Loucy (cell line): ENCODE measurements around the gene AHCY.
"Not testable (repeated sequence)": the region's sequence is repeated elsewhere in the genome, so short reads cannot be mapped to it uniquely, and the experiment has no call there.

Source experiments
- H2AFZ ChIP-seq: fragments of 200-600 bp; sonication (generic); 2 replicates; pipeline ENCODE4 v1.6.0; 2016; ENCODE audit warnings: antibody characterized with exemption, mild to moderate bottlenecking, low read length, moderate library complexity
- H3F3A ChIP-seq: fragments of 200-600 bp; 2 replicates; pipeline ENCODE4 v1.6.0; 2016; ENCODE audit warnings: antibody characterized with exemption, low read depth, mild to moderate bottlenecking
- H3K27me3 ChIP-seq: fragments of 200-600 bp; sonication (generic); 2 replicates; pipeline ENCODE4 v1.6.1; 2014; ENCODE audit warnings: low read length, mild to moderate bottlenecking; ENCODE audit not compliant: insufficient read depth, poor library complexity, severe bottlenecking
- H3K36me3 ChIP-seq: fragments of 200-600 bp; sonication (generic); 2 replicates; pipeline ENCODE4 v1.6.1; 2016; ENCODE audit warnings: low read length; ENCODE audit not compliant: insufficient read depth
- H3K4me1 ChIP-seq: fragments of 200-600 bp; sonication (generic); 2 replicates; pipeline ENCODE4 v1.5.1; 2014; ENCODE audit warnings: low read length, mild to moderate bottlenecking; ENCODE audit not compliant: insufficient read depth, poor library complexity, severe bottlenecking
- H3K4me2 ChIP-seq: fragments of 200-600 bp; sonication (generic); 2 replicates; pipeline ENCODE4 v1.6.0; 2014; ENCODE audit warnings: antibody characterized with exemption, low read length, low read depth, mild to moderate bottlenecking; ENCODE audit not compliant: poor library complexity, severe bottlenecking
- H3K4me3 ChIP-seq: fragments of 200-600 bp; sonication (generic); 2 replicates; pipeline ENCODE4 v1.5.1; 2014; ENCODE audit warnings: low read length, mild to moderate bottlenecking, mixed read lengths; ENCODE audit not compliant: poor library complexity, severe bottlenecking
- H3K79me2 ChIP-seq: fragments of 200-600 bp; sonication (generic); 2 replicates; pipeline ENCODE4 v1.6.1; 2014; ENCODE audit warnings: low read length; ENCODE audit not compliant: insufficient read depth
- H3K9ac ChIP-seq: fragments of 200-600 bp; sonication (generic); 2 replicates; pipeline ENCODE4 v1.6.0; 2014; ENCODE audit warnings: mild to moderate bottlenecking, low read depth, low read length, moderate library complexity; ENCODE audit not compliant: poor library complexity, severe bottlenecking
- H3K9me2 ChIP-seq: fragments of 200-600 bp; sonication (generic); replicated peaks from 2 replicates; pipeline ENCODE4 v1.6.1; 2016; ENCODE audit warnings: low read depth, low read length, mixed read lengths
- H3K9me3 ChIP-seq: fragments of 200-600 bp; sonication (generic); 2 replicates; pipeline ENCODE4 v1.6.1; 2014; ENCODE audit warnings: mild to moderate bottlenecking, antibody characterized with exemption, low read length, low read depth; ENCODE audit not compliant: insufficient read depth
- H4K20me1 ChIP-seq: fragments of 200-600 bp; sonication (generic); 2 replicates; pipeline ENCODE4 v1.6.0; 2014; ENCODE audit warnings: antibody characterized with exemption, low read length, mild to moderate bottlenecking; ENCODE audit not compliant: insufficient read depth, poor library complexity, severe bottlenecking
- CTCF ChIP-seq: fragments of 200-600 bp; sonication (generic); conservative IDR thresholded peaks from 2 replicates; pipeline ENCODE4 v1.5.1; 2014; ENCODE audit warnings: mild to moderate bottlenecking, antibody characterized with exemption, low read length
- EZH2phosphoT487 ChIP-seq: fragments of 200-600 bp; IDR thresholded peaks from 2 replicates; pipeline ENCODE4 v1.6.1; 2018; ENCODE audit warnings: antibody characterized with exemption, mild to moderate bottlenecking, moderate library complexity, borderline replicate concordance

AHCY gene

GRCh38 chr20:34268145-34268544 is 35.0 kb downstream of the AHCY start:
- Histone ChIP-seq H3K4me2 (no peak overlapping the region), H3K36me3 (no peaks in the 10 kb centered on the region; the same call in 1 of the 2 replicates), H2AFZ (no peak overlapping the region), H3K4me1 (no peaks in the 10 kb centered on the region), H3K9me3 (no peaks in the 10 kb centered on the region), H3K9me2 (no peaks in the 10 kb centered on the region), H3K4me3 (no peak overlapping the region), H4K20me1 (no peaks in the 10 kb centered on the region), H3K27me3 (no peaks in the 10 kb centered on the region), H3K9ac (no peak overlapping the region), H3K79me2 (no peaks in the 10 kb centered on the region), H3F3A (no peaks in the 10 kb centered on the region)
- no peak for TF ChIP-seq EZH2phosphoT487
- no peak for TF ChIP-seq CTCF

GRCh38 chr20:34264141-34264540 is 39.0 kb downstream of the AHCY start:
- Histone ChIP-seq H2AFZ (no peak overlapping the region), H4K20me1 (no peaks in the 10 kb centered on the region), H3K9me2 (no peaks in the 10 kb centered on the region), H3K9me3 (no peaks in the 10 kb centered on the region), H3K36me3 (no peaks in the 10 kb centered on the region), H3K27me3 (no peaks in the 10 kb centered on the region), H3K79me2 (no peaks in the 10 kb centered on the region), H3K4me2 (no peak overlapping the region), H3F3A (no peaks in the 10 kb centered on the region), H3K9ac (no peak overlapping the region), H3K4me1 (no peaks in the 10 kb centered on the region), H3K4me3 (no peak overlapping the region)
- TF ChIP-seq EZH2phosphoT487 (no peak), CTCF (no peak)

GRCh38 chr20:34263468-34263867 is 39.7 kb downstream of the AHCY start:
- not testable (repeated sequence) for H3K9me3 ChIP-seq, H4K20me1 ChIP-seq, H3K27me3 ChIP-seq, H3F3A ChIP-seq, H3K36me3 ChIP-seq, H3K4me3 ChIP-seq, H3K9ac ChIP-seq, H3K4me2 ChIP-seq, H3K9me2 ChIP-seq, H2AFZ ChIP-seq, H3K79me2 ChIP-seq, H3K4me1 ChIP-seq

GRCh38 chr20:34262488-34263288 is 40.5 kb downstream of the AHCY start:
- no peak overlapping the region for H2AFZ ChIP-seq

More at GRCh38 chr20:34262488-34263288, 40.5 kb downstream of the AHCY start:
- Histone ChIP-seq H3K9me2 (no peaks in the 10 kb centered on the region), H3K4me3 (no peak overlapping the region), H3K79me2 (no peaks in the 10 kb centered on the region), H3K4me2 (no peak overlapping the region), H3K9ac (no peak overlapping the region), H3K36me3 (no peaks in the 10 kb centered on the region), H3F3A (no peaks in the 10 kb centered on the region), H3K27me3 (no peaks in the 10 kb centered on the region), H3K9me3 (no peaks in the 10 kb centered on the region), H3K4me1 (no peaks in the 10 kb centered on the region), H4K20me1 (no peaks in the 10 kb centered on the region)
- TF ChIP-seq EZH2phosphoT487 (no peak), CTCF (no peak)
